Smooth muscle cell (in vitro differentiated cells): ENCODE measurements around the gene MMP23B. TPM values are rescaled to one million over a fixed set of nuclear protein-coding genes. Genes with fewer than 3 reads are reported as not detected.

Experiments
- DNase-seq: peaks from one replicate; lab custom pipeline; 2025; ENCODE audit not compliant: unreplicated experiment; lab: John Stamatoyannopoulos, UW
- H2AFZ ChIP-seq: fragments of 200-600 bp; sonication (generic); 2 replicates; pipeline ENCODE4 v1.6.0; 2016; ENCODE audit warnings: antibody characterized with exemption, low read depth, mild to moderate bottlenecking
- H3F3A ChIP-seq: fragments of 200-600 bp; sonication (generic); 2 replicates; pipeline ENCODE4 v1.6.0; 2017; ENCODE audit warnings: antibody characterized with exemption, low read depth
- H3K27ac ChIP-seq: fragments of 200-600 bp; sonication (generic); 2 replicates; pipeline ENCODE4 v1.5.1; 2016; ENCODE audit warnings: low read depth, mild to moderate bottlenecking
- H3K27me3 ChIP-seq: fragments of 200-600 bp; sonication (generic); 2 replicates; pipeline ENCODE4 v1.6.1; 2016; ENCODE audit warnings: low read depth, mild to moderate bottlenecking
- H3K36me3 ChIP-seq: fragments of 200-600 bp; sonication (generic); 2 replicates; pipeline ENCODE4 v1.5.1; 2016; ENCODE audit warnings: low read depth
- H3K4me1 ChIP-seq: fragments of 200-600 bp; sonication (generic); 2 replicates; pipeline ENCODE4 v1.5.1; 2016; ENCODE audit warnings: low read depth
- H3K4me2 ChIP-seq: fragments of 200-600 bp; sonication (generic); 2 replicates; pipeline ENCODE4 v1.6.0; 2016; ENCODE audit warnings: mild to moderate bottlenecking
- H3K4me3 ChIP-seq: fragments of 200-600 bp; sonication (generic); 2 replicates; pipeline ENCODE4 v1.5.1; 2016; ENCODE audit warnings: mild to moderate bottlenecking
- H3K79me2 ChIP-seq: fragments of 200-600 bp; sonication (generic); 2 replicates; pipeline ENCODE4 v1.6.0; 2016; ENCODE audit warnings: low read depth, mild to moderate bottlenecking
- H3K9ac ChIP-seq: fragments of 200-600 bp; sonication (generic); 2 replicates; pipeline ENCODE4 v1.6.0; 2016; ENCODE audit warnings: low read depth
- H3K9me3 ChIP-seq: fragments of 200-600 bp; sonication (generic); replicated peaks from 2 replicates; pipeline ENCODE4 v1.5.1; 2016; ENCODE audit warnings: low read depth
- H4K20me1 ChIP-seq: fragments of 200-600 bp; sonication (generic); 2 replicates; pipeline ENCODE4 v1.6.0; 2016; ENCODE audit warnings: low read depth
- WGBS: methylation state at CpG from one replicate; pipeline ENCODE4 v1.1.7; 2016; ENCODE audit warnings: low lambda C conversion rate; 5-methylcytosine and 5-hydroxymethylcytosine counted together
- polyA plus RNA-seq: library from polyadenylated mRNA; unstranded; fragments of >200 nt; fragmentation: Nextera tagmentation; extraction: Ambion mirVana; gene quantifications from 2 replicates; pipeline ENCODE4 v1.2.1, GENCODE V29; 2016
- total RNA-seq: library from RNA; depleted of rRNA; stranded (reverse); fragments of >200 nt; gene quantifications from 2 replicates; pipeline ENCODE4 v1.2.3, GENCODE V29; 2014
- TF ChIP-seq, protein P1 (sequence below): fragments of 200-600 bp; sonication (generic); IDR thresholded peaks from 2 replicates; pipeline ENCODE4 v1.5.1; 2017; ENCODE audit warnings: borderline replicate concordance, mild to moderate bottlenecking, antibody characterized with exemption; ENCODE audit not compliant: insufficient read depth, poor library complexity, severe bottlenecking

Gene MMP23B
- total and polyA plus RNA-seq, 2 experiments from 2014 or later = 81.7 to 218 TPM

DNA sequence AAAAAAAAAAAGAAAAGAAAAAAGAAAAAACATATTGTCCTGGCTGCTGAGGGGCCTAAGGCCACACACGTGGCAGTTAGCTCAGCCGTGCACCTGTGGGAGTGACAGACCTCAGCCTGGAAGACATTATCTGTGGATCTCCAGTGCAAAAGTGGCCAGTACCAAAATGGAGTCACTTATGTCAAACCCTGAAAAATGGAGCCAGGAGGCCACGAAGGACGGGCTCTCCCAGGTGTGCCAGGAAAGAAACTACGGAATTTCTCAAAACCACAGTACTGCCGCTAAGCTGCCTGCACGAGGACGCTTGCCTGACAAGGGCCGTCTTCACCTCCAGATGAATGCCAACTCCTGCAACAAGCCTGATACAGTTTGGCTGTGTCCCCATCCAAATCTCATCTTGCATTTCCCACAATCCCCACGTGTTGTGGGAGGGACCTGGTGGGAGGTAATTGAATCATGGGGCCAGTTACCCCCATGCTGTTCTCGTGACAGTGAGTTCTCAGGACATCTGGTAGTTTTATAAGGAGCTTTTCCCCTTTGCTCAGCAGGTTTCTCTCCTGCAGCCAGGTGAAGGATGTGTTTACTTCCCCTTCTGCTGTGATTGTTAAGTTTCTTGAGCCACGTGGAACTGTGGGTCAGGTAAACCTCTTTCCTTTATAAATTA lies 22.0 kb upstream of the MMP23B start:
- H4K20me1 ChIP-seq = peaks cover 17% of the 10 kb centered on the region
- H3F3A ChIP-seq = peaks cover 4% of the 10 kb centered on the region
- 83% methylated on average over 12 of the region's 12 CpGs for WGBS
- peaks cover 8% of the 10 kb centered on the region for H3K79me2 ChIP-seq
- H3K9ac ChIP-seq = no peak overlapping the region
- H3K4me2 ChIP-seq = no peak overlapping the region
- DNase-seq = no peak
- H3K27me3 ChIP-seq = no peaks in the 10 kb centered on the region
- no peak overlapping the region for H3K4me3 ChIP-seq
- H2AFZ ChIP-seq = no peak overlapping the region
- no peaks in the 10 kb centered on the region for H3K9me3 ChIP-seq
- TF ChIP-seq, protein P1, sequence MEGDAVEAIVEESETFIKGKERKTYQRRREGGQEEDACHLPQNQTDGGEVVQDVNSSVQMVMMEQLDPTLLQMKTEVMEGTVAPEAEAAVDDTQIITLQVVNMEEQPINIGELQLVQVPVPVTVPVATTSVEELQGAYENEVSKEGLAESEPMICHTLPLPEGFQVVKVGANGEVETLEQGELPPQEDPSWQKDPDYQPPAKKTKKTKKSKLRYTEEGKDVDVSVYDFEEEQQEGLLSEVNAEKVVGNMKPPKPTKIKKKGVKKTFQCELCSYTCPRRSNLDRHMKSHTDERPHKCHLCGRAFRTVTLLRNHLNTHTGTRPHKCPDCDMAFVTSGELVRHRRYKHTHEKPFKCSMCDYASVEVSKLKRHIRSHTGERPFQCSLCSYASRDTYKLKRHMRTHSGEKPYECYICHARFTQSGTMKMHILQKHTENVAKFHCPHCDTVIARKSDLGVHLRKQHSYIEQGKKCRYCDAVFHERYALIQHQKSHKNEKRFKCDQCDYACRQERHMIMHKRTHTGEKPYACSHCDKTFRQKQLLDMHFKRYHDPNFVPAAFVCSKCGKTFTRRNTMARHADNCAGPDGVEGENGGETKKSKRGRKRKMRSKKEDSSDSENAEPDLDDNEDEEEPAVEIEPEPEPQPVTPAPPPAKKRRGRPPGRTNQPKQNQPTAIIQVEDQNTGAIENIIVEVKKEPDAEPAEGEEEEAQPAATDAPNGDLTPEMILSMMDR = no peak
- no peak overlapping the region for H3K27ac ChIP-seq
- no peaks in the 10 kb centered on the region for H3K36me3 ChIP-seq
- H3K4me1 ChIP-seq = peaks cover 5% of the 10 kb centered on the region

DNA sequence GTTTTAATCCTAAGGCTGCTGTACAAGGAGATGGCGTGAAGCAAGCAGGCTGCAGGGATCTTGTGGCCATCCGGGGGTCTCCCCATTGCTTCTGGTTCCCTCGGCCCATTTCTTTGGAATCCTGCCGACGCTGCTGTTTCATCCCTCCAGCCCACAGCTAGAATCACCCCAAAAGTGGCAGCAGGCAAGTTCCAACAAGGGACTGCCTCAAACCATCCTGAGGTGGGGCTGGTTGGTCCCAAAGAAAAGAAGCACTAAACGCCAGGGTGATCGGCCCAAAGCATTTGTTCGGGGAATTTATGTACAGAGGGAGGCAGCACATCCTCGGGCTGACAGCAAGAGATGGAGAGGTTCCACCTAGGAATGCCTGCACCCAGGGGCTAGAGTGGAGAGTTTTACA lies 21.2 kb upstream of the MMP23B start:
- 90% methylated on average over 9 of the region's 9 CpGs for WGBS
- Histone ChIP-seq H3K79me2 (peaks cover 8% of the 10 kb centered on the region), H3K9me3 (no peaks in the 10 kb centered on the region), H3F3A (peaks cover 4% of the 10 kb centered on the region), H3K4me1 (peaks cover 5% of the 10 kb centered on the region), H3K9ac (no peak overlapping the region), H3K27me3 (no peaks in the 10 kb centered on the region), H3K36me3 (no peaks in the 10 kb centered on the region), H3K4me3 (no peak overlapping the region), H4K20me1 (peaks cover 18% of the 10 kb centered on the region), H2AFZ (no peak overlapping the region), H3K4me2 (no peak overlapping the region), H3K27ac (no peak overlapping the region)
- DNase-seq = no peak
- TF ChIP-seq, protein P1 = no peak

DNA sequence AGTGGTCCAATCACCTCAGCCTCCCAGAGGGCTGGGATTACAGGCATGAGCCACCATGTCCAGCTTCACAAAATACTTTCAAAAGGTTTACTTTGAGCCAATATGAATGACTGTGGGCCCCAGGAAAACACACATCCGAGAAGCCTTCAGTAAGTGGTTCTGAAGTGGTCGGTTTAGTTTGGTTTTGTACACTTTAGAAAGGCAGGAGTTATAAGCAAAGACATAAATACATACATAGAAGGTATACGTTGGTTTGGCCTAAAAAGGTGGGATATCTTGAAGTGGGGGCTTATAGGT lies 19.9 kb upstream of the MMP23B start:
- WGBS = 96% methylated on average over 3 of the region's 3 CpGs
- no peaks in the 10 kb centered on the region for H3K27me3 ChIP-seq
- H3K27ac ChIP-seq = peak overlapping the region; percentile 24
- no peak overlapping the region for H2AFZ ChIP-seq
- H3F3A ChIP-seq = peaks cover 4% of the 10 kb centered on the region
- no peak overlapping the region for H3K4me2 ChIP-seq
- no peak overlapping the region for H3K4me3 ChIP-seq
- no peak overlapping the region for H3K9ac ChIP-seq
- H3K4me1 ChIP-seq = peaks cover 13% of the 10 kb centered on the region
- H3K9me3 ChIP-seq = no peaks in the 10 kb centered on the region
- TF ChIP-seq, protein P1 = no peak
- no peaks in the 10 kb centered on the region for H3K36me3 ChIP-seq
- DNase-seq = no peak
- peaks cover 27% of the 10 kb centered on the region for H4K20me1 ChIP-seq
- H3K79me2 ChIP-seq = peaks cover 16% of the 10 kb centered on the region

DNA sequence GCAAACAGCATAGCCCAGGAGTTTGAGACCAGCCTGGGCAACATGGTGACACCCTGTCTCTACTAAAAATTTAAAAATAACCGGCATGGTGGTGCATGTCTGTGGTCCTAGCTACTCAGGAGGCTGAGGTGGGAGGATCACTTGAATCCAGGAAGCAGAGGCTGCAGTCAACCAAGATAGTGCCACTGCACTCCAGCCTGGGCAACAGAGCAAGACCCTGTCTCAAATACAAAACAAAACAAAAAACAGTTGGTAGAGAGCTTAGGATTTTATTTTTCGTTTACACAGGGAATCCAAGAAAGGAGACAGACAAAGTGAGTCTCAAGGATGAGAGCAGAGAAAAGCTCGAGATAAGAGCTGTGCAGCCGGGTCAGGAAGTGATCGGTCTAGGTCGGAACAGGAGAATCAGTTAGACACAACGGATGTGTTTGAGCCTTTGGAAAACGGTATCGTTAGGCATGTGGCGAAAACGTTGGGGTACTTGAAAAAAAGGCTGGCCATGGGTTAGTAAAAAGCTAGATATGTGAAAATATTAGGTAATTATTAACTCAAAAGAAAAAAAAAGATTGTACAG lies 18.4 kb upstream of the MMP23B start:
- H3K36me3 ChIP-seq = no peaks in the 10 kb centered on the region
- no peak for DNase-seq
- H3K27ac ChIP-seq = peak overlapping the region; percentile 100
- H2AFZ ChIP-seq = no peak overlapping the region
- no peaks in the 10 kb centered on the region for H3K9me3 ChIP-seq
- H3F3A ChIP-seq = peaks cover 4% of the 10 kb centered on the region
- H3K4me3 ChIP-seq = peak overlapping the region; percentile 97
- peak overlapping the region; percentile 91 for H3K4me2 ChIP-seq
- H3K79me2 ChIP-seq = peaks cover 30% of the 10 kb centered on the region
- no peaks in the 10 kb centered on the region for H3K27me3 ChIP-seq
- H3K4me1 ChIP-seq = peaks cover 15% of the 10 kb centered on the region
- H4K20me1 ChIP-seq = peaks cover 43% of the 10 kb centered on the region
- H3K9ac ChIP-seq = peak overlapping the region; percentile 1
- TF ChIP-seq, protein P1 = no peak
- 79% methylated on average over 11 of the region's 11 CpGs for WGBS
